Erythroblast (primary cell): ENCODE data around the gene HOXA2.

Source experiments
- DNase-seq, 2 experiments: peaks; one replicate each; lab custom pipeline; 2025; lab: John Stamatoyannopoulos, UW
- GATA1 ChIP-seq: IDR thresholded peaks from 2 replicates; pipeline ENCODE4 v1.6.1; 2011; ENCODE audit warnings: low read depth, mild to moderate bottlenecking, control low read depth, low read length, moderate library complexity
- POLR2A ChIP-seq: IDR thresholded peaks from 2 replicates; pipeline ENCODE4 v1.6.1; 2011; ENCODE audit warnings: mild to moderate bottlenecking, low read length

HOXA2 gene

GRCh38 chr7:27137640-27138315 is 35.3 kb upstream of the HOXA2 start:
- TF ChIP-seq GATA1, result no peak
- TF ChIP-seq POLR2A, result no peak
- DNase-seq, result no peak

- no peak for TF ChIP-seq GATA1
- no peak for TF ChIP-seq POLR2A
- DNase-seq, result no peak
Observed at GRCh38 chr7:27134392-27134791, 31.9 kb upstream of the HOXA2 start.

- DNase-seq, result no peak
- TF ChIP-seq POLR2A (no peak), GATA1 (no peak)
Observed at GRCh38 chr7:27133409-27134231, 31.1 kb upstream of the HOXA2 start.

- TF ChIP-seq GATA1 (no peak), POLR2A (no peak)
- DNase-seq, result no peak
Observed at GRCh38 chr7:27132978-27133377, 30.5 kb upstream of the HOXA2 start.

GRCh38 chr7:27132214-27132613 is 29.7 kb upstream of the HOXA2 start:
- TF ChIP-seq POLR2A (no peak), GATA1 (no peak)
- no peak for DNase-seq

- DNase-seq, result no peak
- TF ChIP-seq POLR2A, result no peak
Observed at GRCh38 chr7:27131390-27131819, 28.9 kb upstream of the HOXA2 start.

- DNase-seq, result peak; percentile 86 to 88
- TF ChIP-seq POLR2A, result peak; percentile 17
- no peak for TF ChIP-seq GATA1
Observed at GRCh38 chr7:27130540-27131389, 28.3 kb upstream of the HOXA2 start, which contains the start of gene HOXA4. HOXA4 (minus strand) TSS chr7:27130757; CDS start chr7:27130733, 24 bp downstream.

- TF ChIP-seq GATA1 (no peak), POLR2A (no peak)
- peak; percentile 29 to 34 for DNase-seq
Observed at GRCh38 chr7:27129729-27130539, 27.5 kb upstream of the HOXA2 start.

GRCh38 chr7:27128776-27129728 is 26.6 kb upstream of the HOXA2 start:
- TF ChIP-seq POLR2A, result no peak
- TF ChIP-seq GATA1, result no peak
- no peak for DNase-seq

- no peak for DNase-seq
- TF ChIP-seq POLR2A (no peak), GATA1 (no peak)
Observed at GRCh38 chr7:27128034-27128433, 25.6 kb upstream of the HOXA2 start.

GRCh38 chr7:27126596-27127327 is 24.3 kb upstream of the HOXA2 start:
- TF ChIP-seq GATA1 (no peak), POLR2A (no peak)
- DNase-seq, result no peak
